ELR (cell line): ENCODE measurements around the gene BLID.

Experiments
- DNase-seq: peaks from one replicate; pipeline ENCODE4 v3.0.0-alpha.2; 2015; ENCODE audit warnings: low read depth

BLID gene

DNA sequence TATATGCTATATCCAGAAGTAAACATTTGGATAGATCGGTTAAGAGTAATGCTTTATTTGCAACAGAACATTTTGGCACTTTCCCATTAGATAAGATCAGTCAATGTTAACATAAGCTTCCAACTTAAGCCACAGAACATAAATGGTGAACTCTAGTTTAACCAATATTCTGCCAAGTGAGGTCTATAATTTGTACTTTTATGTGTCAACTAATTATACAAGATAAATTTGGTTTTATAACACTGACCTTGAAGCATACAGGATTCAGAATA is 23.5 kb upstream of the BLID start:
- DNase-seq: peak; percentile 43

DNA sequence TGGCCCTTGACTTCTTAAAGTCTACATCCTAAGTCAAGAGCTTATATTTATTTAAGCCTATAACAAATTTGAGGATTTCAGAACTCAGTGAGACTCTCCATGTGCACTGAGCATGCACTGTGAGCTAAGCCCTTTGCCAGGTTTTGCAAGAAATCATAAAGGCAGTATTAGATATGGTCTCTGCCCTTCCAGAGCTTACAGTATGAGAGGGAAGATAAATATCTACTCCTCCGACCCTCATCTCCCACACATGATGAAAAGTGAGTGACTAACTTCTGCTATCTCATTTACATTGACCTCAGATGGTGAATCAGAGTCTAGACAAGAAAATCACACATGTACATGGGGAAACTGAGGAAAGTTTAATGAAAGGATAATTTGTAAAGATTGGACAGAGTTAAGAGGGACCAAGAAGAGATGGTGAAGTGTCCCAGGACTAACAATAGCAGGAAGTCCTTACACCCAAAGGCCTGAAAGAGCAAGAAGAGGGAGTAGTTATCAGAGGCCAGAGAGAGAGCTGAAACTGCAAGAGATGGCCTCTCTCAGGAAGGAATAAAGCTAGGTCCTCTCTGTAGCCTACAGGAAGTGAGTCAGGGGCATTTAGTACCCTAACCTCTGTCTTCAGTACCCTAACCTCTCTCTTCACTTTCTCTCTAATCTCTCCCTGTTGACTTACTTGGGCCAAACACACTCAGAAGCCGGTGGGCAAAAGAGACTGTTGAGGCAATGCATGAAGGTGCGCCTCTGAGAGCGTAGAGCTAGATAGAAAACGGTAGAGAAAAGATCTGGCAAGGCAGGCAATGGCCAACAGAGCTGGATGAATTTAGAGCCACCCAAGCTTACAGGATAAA is 23.0 kb upstream of the BLID start:
- peak; percentile 69 for DNase-seq

DNA sequence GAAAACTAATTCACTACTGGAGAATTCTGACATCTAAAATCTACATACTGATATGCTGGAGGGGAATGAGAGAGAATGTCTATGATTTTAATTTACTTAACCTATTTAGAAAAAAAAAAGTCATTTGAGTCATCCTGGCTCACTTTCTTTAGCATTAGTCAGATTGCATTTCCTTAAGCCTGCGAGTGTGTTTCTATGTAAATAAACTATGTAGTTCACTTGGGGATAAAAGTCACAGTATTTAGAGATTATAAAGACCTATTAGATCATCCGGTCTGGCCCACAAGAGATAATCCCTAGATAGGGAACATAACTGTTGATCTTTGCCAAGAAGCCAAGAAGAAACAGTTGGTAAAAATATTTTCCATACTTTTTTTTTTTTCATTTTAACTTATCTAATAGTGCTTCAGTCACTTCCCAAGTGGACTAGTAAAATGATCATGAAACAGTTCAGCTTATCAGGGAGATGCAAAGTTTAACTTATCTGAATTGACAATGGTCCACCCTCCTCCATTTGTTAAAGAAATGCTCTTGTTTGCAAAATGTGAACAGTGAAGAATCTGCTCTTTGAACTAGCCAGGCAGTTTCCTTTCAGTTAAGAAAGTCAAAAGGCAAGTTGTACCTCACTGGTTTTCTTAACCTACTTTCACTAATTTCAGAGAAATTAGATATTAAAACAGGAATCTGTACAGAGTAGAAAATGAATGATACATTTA is 21.2 kb upstream of the BLID start:
- peak; percentile 95 for DNase-seq

DNA sequence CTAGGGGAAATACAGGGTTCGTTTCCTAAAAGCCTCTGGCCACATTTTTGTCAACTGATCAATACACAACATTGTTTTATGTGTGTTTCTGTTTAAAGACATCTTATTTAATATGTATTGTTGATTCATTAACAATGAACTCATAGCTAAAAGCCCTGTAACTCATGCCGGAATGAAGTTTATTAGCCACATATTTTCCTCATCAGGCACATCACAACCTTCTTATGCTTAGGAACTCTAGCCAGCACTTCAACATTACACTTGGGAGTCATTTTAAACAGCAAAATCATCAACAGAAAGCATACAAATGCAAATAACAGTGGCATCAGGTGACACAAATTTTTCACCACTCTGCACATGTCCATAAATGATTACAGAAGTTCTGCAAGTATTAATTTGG is 15.1 kb upstream of the BLID start:
- DNase-seq: no peak

DNA sequence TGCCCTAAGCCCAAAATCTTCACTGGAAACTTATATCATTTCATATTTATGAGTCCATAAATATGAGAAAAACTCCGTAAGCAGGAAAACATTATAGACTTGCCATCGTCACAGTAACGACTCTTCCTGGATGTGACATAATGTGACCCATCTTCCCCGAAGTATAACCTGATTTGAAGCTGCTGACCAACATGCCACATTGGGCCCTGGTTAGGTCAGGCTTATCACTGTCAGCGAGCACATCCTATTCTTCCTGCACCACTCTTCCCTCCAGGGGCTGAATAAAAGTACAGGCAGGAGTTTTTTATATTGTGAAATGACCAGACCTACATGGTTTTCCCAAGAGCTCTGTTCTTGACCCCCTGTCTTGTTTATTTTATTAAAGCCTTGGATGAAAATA is 12.1 kb upstream of the BLID start:
- no peak for DNase-seq

DNA sequence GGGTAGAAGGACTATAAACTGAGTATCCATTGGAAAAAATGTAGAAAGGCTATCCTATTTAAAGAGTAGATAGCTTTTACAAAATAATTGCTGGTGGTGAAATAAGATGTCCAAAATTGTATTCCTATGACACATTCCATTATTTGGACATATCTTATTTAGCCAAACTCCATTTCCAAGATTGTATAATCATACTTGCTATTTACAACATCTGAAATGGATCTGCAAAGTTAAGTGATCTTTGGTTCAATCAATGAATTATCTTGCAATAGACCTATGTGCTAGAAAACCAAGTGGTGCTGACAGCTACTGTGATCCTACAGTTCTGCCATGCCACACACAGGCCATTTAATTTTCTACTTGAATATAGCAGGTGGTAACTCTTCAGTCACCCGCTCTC is 11.0 kb upstream of the BLID start:
- no peak for DNase-seq

DNA sequence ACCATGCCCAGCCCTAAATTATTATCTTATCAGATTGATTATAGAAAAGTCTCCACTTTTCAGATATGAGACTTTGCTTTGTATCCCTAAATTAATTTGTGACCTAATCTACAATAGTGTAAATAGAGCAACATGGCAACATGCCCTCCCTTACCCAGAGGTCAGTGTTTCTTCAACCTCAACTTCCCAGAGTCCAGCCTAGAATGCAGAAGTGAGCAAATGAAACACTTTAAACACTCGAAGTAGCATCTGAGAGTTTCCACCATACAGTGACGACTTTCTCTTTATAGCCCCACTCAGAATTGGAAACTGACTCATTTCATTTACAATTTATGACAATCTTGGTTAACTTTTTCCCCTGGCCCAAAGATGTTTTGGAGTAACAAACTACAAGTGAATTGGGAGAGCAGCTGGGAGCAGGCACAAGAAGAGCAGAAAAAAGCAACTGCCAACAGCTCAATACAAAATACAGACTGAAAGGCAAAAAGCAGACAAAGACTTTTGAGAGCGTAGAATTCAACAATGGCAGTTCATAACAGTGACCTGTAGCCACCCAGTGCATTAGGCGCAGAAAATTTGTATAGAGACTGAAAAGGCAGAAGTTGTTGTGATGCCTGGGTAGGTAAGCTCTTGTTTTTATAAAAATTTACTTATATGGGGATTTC is 10.1 kb upstream of the BLID start:
- no peak for DNase-seq

DNA sequence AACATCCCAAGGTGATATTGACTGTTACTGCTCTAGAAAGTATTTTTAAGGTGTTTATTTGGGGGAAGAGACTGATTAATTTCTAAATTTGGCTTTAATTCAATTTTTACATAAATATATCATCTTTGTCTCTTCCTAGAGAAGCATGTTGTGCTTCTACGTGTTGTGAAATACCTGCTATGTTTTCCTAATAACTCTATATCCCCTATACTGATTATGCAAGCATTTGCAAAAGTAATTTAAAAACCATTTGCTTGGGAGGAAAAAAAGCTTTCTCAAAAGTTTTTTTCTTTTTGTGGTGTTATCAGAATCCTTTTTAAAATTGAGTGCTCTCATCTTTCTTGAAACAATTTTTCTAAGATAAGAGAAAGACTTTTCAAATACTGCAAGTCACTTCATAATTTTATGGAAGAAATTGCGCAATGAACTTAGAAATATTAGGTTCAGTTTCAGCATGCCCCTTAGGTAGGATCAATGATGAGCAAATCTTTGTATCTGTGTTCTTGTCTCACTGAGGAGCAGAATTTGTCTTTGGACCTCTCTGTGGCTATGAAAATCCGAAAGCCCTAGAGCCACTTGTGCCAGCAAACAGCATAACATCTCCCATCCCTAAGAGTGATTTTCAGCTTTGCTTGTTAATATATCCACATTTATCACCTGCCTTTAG is 7.4 kb upstream of the BLID start:
- no peak for DNase-seq

DNA sequence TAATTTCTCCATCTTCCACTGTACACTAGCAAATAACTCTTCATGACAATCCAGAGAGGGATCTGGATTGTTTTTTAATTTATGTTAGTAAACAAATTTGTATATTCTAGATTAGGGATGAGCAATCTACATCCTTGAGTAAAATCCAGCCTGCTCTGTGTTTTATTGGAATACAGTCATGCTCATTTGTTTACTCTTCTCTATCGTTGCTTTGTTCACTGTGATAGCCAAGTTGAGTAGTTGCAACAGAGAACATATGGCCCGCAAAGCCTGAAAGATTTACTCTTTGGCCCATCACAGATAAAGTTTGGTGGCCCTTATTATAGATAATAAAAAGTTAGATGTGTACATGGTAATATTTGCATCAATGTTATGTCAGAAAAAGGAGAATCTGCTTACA is 6.2 kb upstream of the BLID start:
- peak; percentile 39 for DNase-seq

DNA sequence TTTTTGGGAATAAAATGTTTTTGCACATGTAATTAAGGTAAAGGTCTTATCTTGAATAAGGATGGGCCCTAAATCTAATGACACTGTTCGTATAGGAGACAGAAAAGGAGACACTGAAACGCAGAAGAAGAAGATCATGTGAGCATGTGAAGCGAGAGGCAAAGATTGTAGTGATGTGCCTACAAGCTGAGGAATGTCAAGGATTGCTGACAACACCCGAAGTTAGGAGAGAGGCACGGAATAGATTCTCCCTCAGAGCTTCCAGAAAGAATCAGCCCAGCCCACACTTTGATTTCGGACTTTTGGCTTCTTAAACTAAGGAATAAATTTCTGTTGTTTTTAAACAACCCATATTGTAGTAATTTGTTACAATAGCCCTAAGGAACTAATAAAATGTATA is 4.1 kb upstream of the BLID start:
- DNase-seq: no peak

DNA sequence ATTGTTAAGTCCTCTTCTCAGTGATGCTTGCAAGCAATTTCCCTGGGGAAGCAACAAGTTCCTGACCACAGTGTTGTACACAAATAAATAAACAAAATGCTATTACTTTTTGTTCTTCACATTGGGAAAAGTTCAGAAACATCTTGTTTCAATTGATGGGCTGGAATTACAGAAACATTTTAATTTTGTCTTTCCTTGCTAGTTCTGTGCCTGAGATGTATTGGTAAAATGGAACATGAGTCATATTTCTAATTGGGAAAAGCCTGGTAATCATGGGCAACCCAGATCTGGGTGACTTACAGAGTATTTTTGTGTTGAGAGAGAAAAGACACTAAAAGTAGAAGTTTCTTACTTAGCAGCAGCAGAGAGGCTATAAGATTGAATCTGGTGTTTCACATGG is 576 bp upstream of the BLID start:
- DNase-seq: no peak

DNA sequence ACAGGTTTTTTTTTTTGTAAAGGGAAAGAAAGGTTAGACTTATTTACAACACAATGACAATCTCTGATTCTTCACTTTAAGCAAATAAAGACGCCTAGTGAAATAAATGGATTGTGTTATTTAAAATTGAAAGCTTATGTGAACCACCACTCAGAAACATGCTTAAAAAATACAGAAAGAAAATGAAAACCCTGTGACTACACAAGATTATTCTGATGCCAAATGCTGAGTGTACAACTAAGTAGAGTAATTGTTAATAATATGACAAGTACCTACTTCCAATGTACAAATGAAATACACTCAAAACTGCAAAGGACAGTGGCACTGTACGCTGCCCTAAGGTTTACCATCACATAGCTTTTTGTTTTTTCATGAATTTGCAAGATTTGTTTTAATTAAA is 1.0 kb downstream of the BLID start:
- DNase-seq: no peak

DNA sequence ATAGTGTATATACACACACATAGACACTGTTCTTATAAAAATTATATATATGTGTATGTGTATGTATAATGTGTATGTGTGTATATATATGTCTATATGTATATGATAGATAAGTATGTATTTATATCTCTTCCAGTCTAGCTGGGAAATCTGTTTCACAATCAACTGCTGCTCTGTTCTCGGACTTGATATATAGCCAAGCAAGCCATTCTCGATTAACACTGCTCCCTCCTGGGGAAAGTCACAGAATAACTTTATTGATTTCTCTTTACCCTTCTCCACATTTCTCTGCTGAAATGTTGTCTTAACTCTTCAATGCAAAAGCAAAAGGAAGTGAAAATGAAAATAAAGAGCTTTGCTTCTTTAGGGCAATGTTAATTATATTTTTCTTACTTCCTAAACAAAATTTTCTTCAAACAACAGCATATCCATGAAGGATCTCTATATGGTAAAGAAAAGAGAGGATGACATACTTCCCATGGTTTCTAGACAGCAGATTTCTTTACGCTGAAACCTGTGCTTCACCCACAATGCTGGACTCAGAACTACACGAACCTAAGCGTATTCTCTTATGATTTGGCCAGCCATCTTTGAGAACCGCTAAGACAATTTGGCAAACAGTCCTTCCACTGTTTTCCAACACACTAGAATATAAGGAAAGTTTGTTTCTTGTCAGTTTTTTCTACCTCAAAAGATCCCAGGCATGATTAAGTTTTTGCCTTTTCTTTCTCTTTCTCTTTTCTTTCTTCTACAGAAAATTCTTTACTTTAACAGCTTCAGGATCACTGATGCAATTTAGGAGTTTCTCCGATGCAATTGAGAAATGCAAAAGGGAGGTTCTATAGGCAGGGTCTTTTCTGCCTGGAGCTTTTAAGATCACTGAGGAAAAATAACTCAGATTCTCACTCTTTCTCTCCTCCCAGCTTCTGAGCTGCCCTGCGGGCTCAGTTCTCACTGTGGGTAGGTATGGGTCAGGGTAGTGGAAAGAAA is 1.9 kb downstream of the BLID start:
- no peak for DNase-seq

DNA sequence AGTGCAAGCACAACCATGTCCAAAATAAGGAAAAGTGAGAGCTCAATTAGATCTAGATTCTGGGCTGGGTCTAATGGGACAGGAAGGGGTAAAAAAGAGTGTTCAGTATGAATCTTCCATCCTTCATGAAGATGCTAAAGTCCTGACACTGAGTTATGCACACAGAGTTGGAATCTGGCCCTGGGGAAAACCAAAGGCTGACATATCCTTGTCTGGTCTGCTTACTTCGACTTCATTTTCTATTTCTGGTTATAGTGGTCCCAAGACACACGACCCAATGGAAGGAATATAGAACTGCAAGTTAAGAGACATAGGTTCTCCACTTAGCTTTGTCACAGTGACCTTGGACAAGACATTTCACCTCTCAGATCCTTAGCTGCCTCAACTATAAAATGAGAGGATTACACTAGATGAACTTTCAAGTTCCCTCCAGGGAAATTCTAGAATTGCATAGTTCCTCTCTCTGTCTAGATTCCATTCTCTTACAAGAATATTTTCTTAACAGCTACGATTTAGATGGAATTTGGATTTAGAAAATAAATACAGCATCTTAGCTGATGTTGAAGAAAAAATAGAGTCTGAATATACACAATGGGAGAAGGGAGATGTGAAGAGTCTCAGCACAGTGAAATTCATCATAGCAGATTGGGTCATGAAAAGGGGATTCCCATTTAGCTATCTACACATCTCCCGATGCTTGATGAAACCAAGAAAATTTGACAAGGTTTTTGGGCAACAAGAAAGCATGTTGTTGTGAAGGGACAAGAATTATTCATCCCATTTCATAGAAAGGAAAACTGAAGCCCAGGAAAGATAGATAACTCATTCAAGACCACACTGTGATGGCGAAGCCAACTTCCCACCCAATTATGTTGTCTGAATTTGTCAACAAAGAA is 3.3 kb downstream of the BLID start:
- no peak for DNase-seq

DNA sequence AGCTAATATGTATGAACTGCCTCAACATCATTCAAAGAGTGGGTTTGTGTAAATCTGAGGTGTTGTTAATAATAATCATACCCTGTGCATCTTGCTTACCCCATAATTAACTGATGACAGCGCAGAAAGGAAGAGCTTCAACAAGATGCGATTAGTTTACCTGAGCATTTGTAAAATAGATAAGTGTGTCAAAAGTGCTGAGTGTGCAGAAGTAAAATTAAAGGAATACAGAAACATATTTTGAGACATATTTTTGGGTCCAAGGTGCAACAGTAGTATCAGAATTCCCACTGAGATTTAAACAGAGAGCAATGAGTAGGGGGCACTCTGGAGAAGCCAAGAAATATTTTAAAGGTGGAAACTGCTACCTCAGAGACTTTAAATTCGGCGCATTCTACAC is 6.1 kb downstream of the BLID start:
- no peak for DNase-seq

DNA sequence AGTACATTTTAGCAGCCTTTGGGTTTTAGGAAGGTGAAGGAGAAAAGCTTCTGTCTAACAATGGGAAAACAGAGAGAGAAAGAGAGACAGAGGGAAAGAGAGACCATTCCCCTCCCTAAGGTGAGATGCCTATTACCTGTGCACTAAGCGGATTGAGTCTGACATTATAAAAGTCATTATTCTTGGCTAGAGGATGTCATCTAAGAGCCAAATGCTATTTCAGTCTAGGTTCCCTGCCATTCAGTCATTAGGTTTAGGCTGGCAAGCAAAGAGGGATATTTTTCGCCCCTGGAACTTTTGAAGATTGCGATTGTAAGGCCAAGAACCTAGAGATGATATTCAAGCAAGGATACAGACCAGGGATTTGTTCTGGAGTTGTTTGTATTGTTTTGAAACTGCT is 7.2 kb downstream of the BLID start:
- no peak for DNase-seq

DNA sequence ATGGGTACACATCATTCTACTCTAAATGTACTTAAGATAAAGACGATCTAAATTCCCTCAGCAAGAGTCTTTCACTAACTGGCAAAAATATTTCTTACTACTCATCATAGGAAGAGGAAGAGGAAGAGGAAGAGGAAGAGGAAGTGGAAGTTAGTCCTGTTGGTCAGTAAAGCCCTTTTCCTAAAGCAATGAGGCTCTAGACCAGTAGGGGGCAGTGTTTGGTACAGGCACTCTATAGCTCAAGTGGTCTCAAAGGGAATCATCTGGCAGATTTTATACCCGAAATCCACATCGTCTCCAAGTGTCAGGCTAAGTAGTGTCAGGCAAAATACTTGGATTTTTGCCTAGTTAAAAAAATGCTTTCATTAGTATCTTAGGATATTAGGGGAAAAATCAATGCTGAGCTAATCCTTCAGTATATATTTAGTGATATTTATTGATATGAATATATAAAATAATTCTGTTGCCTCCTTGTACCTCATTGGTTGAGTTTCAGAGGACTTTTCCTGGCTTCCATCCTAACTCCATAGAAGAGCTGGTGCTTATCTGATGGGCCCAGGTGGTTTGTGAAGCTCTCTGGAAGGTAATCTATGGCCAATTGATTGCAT is 7.7 kb downstream of the BLID start:
- peak; percentile 72 for DNase-seq

DNA sequence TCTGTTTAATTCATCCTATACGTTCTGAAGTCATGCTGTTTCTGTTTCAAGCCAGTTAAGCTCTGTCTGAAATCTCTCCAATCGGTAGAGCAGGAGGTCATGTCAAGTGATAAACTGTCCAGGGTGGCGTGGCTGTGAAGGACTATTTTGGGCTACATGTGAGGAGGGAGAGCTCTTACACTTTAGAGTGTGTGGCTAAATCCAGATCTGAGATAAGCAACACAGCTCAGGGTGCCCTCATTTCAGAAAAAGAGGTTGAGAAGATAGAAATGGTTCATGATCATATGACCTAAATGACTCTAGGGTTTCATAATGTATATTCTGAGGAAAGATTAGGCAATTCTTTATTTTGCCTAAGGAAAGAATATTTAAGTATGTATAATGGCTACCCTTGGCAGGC is 8.4 kb downstream of the BLID start:
- no peak for DNase-seq

DNA sequence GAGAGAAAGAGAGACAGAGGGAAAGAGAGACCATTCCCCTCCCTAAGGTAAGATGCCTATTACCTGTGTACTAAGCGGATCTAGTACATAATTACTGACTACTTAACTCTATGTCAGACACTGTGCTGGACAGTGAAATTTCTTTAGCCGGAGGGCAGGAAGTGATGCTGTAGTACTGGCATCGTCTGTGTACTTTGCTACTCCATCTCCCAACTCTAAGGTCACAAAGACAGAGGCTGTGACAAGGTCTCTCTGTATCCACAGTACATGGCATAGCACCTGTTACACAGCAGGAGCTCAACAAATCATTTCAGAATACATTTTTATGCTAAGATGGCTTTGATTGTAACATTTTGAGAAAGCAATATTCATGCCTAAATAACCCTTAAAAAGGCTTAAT is 9.0 kb downstream of the BLID start:
- DNase-seq: no peak
